ENCODE measurements around the gene TRDN. TPM values are rescaled to one million over a fixed set of nuclear protein-coding genes. Genes with fewer than 3 reads are reported as not detected.

The TRDN gene
- total and polyA plus RNA-seq, 2 experiments from 2014 or later = 0.10 to 0.48 TPM

DNA sequence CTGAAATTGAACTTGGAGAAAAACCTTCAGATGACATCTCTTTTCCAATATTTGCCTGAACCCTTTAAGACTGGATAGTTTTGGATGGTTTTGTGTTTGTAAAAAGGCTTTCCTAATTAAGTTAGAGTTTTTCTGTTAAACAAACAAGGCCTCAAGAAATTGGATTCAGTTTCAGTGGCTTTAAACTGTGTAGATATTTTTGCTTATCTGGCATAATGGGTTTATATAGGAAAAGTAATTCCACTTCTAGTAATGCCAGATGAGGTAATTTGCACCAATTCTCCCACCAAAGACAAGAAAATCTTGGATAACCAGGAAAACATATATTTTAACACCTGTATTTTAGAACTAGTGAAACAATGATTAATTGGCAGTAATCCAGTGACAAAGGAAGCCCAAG lies 12.0 kb upstream of the TRDN start:
- no peak overlapping the region for H3K27ac ChIP-seq
- no peak overlapping the region for H3K4me3 ChIP-seq
- no peak overlapping the region for H2AFZ ChIP-seq
- H3K4me1 ChIP-seq (ENCODE audit: insufficient read depth) = no peaks in the 10 kb centered on the region
- DNase-seq (ENCODE audit: low spot score) = no peak
- H3K36me3 ChIP-seq (replicated peaks; ENCODE audit: insufficient read depth, low read depth) = no peaks in the 10 kb centered on the region
- H3K27me3 ChIP-seq = no peaks in the 10 kb centered on the region
- no peaks in the 10 kb centered on the region for H3K9me3 ChIP-seq (ENCODE audit: low read depth)
- H3K9me2 ChIP-seq (replicated peaks; ENCODE audit: insufficient read depth) = no peaks in the 10 kb centered on the region
- no peaks in the 10 kb centered on the region for H3K79me2 ChIP-seq
- TF ChIP-seq EZH2phosphoT487 (IDR thresholded peaks at IDR 0.05; ENCODE audit: low read depth, severe bottlenecking, unreplicated experiment) = no peak
- no peak for TF ChIP-seq EZH2 (IDR thresholded peaks at IDR 0.05; ENCODE audit: borderline replicate concordance)
- TF ChIP-seq, protein P1, sequence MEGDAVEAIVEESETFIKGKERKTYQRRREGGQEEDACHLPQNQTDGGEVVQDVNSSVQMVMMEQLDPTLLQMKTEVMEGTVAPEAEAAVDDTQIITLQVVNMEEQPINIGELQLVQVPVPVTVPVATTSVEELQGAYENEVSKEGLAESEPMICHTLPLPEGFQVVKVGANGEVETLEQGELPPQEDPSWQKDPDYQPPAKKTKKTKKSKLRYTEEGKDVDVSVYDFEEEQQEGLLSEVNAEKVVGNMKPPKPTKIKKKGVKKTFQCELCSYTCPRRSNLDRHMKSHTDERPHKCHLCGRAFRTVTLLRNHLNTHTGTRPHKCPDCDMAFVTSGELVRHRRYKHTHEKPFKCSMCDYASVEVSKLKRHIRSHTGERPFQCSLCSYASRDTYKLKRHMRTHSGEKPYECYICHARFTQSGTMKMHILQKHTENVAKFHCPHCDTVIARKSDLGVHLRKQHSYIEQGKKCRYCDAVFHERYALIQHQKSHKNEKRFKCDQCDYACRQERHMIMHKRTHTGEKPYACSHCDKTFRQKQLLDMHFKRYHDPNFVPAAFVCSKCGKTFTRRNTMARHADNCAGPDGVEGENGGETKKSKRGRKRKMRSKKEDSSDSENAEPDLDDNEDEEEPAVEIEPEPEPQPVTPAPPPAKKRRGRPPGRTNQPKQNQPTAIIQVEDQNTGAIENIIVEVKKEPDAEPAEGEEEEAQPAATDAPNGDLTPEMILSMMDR (IDR thresholded peaks at IDR 0.05; ENCODE audit: poor library complexity) = no peak
- H4K20me1 ChIP-seq (ENCODE audit: insufficient read depth, poor library complexity, severe bottlenecking) = no peaks in the 10 kb centered on the region
- no peak overlapping the region for H3K4me2 ChIP-seq

DNA sequence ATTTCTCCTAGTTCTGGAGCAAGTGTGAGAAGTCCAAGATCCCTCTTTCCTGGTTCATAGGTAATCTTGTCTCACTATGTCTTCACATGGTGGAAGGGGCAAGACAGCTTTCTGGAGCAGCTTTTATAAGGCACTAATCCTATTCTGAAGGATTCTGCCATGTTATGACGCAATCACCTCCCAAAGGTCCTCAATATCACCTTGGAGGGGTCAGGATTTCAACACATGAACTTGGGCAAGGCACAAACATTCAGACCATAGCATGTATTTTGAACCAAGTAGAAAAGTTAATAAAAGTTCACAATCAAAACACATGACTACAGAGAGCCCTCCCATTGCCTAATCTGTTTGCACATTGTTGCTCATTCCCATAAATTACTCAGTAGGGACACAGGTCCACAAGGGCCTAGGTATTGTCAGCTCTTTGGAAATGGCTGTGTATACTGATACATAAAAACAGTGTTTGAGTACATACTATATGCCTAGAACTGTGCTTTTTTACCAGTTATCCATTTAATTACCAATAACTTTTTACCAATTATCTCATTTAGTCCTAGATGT lies 11.3 kb upstream of the TRDN start:
- Histone ChIP-seq H3K79me2 (no peaks in the 10 kb centered on the region), H3K36me3 (replicated peaks; ENCODE audit: insufficient read depth, low read depth) (no peaks in the 10 kb centered on the region), H3K27me3 (no peaks in the 10 kb centered on the region), H3K4me2 (no peak overlapping the region), H2AFZ (no peak overlapping the region), H3K9me3 (ENCODE audit: low read depth) (no peaks in the 10 kb centered on the region), H3K9me2 (replicated peaks; ENCODE audit: insufficient read depth) (no peaks in the 10 kb centered on the region), H3K4me3 (no peak overlapping the region), H4K20me1 (ENCODE audit: insufficient read depth, poor library complexity, severe bottlenecking) (no peaks in the 10 kb centered on the region), H3K27ac (no peak overlapping the region), H3K4me1 (ENCODE audit: insufficient read depth) (no peaks in the 10 kb centered on the region)
- no peak for DNase-seq (ENCODE audit: low spot score)
- 59% methylated on average over 1 of the region's 1 CpG for WGBS (ENCODE audit: low lambda C conversion rate, missing lambda C conversion rate)
- TF ChIP-seq EZH2 (IDR thresholded peaks at IDR 0.05; ENCODE audit: borderline replicate concordance) = no peak
- TF ChIP-seq, protein P1 (IDR thresholded peaks at IDR 0.05; ENCODE audit: poor library complexity) = no peak
- no peak for TF ChIP-seq EZH2phosphoT487 (IDR thresholded peaks at IDR 0.05; ENCODE audit: low read depth, severe bottlenecking, unreplicated experiment)

DNA sequence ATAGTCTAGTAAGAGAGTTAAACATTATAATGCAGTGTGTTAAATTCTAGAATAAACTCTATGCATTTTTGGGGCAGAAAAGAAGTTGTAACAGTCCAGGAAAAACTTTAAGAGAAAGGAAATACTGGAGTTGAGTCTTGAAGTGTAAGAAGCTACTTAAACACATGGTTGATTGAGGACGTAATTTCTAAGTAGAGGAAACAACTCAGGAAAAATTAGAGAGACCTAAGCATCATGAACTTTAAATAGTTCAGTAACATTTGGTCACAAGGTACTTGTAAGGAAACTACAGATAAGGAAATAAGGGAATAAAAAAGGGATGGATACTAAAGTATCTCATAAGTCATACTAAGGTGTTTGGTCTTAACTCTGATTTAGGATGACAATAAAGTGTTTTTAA lies 4.7 kb upstream of the TRDN start:
- WGBS (ENCODE audit: low lambda C conversion rate, missing lambda C conversion rate) = 85% methylated on average over 1 of the region's 1 CpG
- Histone ChIP-seq H3K27me3 (no peaks in the 10 kb centered on the region), H3K27ac (no peak overlapping the region), H3K4me1 (ENCODE audit: insufficient read depth) (no peaks in the 10 kb centered on the region), H4K20me1 (ENCODE audit: insufficient read depth, poor library complexity, severe bottlenecking) (no peaks in the 10 kb centered on the region), H3K36me3 (replicated peaks; ENCODE audit: insufficient read depth, low read depth) (no peaks in the 10 kb centered on the region), H3K9me3 (ENCODE audit: low read depth) (no peaks in the 10 kb centered on the region), H3K4me3 (no peak overlapping the region), H3K9me2 (replicated peaks; ENCODE audit: insufficient read depth) (no peaks in the 10 kb centered on the region), H3K4me2 (no peak overlapping the region), H3K79me2 (no peaks in the 10 kb centered on the region), H2AFZ (no peak overlapping the region)
- no peak for TF ChIP-seq EZH2phosphoT487 (IDR thresholded peaks at IDR 0.05; ENCODE audit: low read depth, severe bottlenecking, unreplicated experiment)
- TF ChIP-seq, protein P1 (IDR thresholded peaks at IDR 0.05; ENCODE audit: poor library complexity) = no peak
- TF ChIP-seq EZH2 (IDR thresholded peaks at IDR 0.05; ENCODE audit: borderline replicate concordance) = no peak
- DNase-seq (ENCODE audit: low spot score) = no peak
